ENCODE measurements around the gene FANCI.
A peak's percentile ranks its signal among the peaks of the same experiment; 100 is the strongest.

Gene FANCI
- total RNA-seq, result 7.8 to 58.3 (median 26.2) reads per million in 17 experiments

GRCh38 chr15:89243691-89244573, at the start of gene FANCI:
Gene FANCI, plus strand, starts transcription at chr15:89243979. Its CDS starts 3,669 bp downstream, at chr15:89247648.
- DNase-seq, result peak; percentile 91 to 97 (median 94)

GRCh38 chr15:89194608-89195007, 49.2 kb upstream of the FANCI start:
- no peak for DNase-seq

GRCh38 chr15:89195836-89196235, 47.9 kb upstream of the FANCI start:
- no peak for DNase-seq

GRCh38 chr15:89196241-89196640, 47.5 kb upstream of the FANCI start:
- DNase-seq, result no peak

GRCh38 chr15:89196994-89197393, 46.8 kb upstream of the FANCI start:
- DNase-seq, result no peak

GRCh38 chr15:89197503-89197971, 46.2 kb upstream of the FANCI start:
- no peak for DNase-seq

- no peak for DNase-seq
Measured at GRCh38 chr15:89198196-89198595, 45.6 kb upstream of the FANCI start.

- DNase-seq, result no peak
Measured at GRCh38 chr15:89198934-89199333, 44.8 kb upstream of the FANCI start.

GRCh38 chr15:89199746-89200145, 44.0 kb upstream of the FANCI start:
- no peak for DNase-seq

- no peak for DNase-seq
Measured at GRCh38 chr15:89200182-89200581, 43.6 kb upstream of the FANCI start.

GRCh38 chr15:89201465-89202005, 42.2 kb upstream of the FANCI start:
- DNase-seq, result no peak

GRCh38 chr15:89203705-89204273, 40.0 kb upstream of the FANCI start:
- DNase-seq, result peak in 2 of 4 experiments; percentile 15 to 40

GRCh38 chr15:89205991-89206585, 37.7 kb upstream of the FANCI start:
- peak in 2 of 4 experiments; percentile 5 to 14 for DNase-seq

- peak; percentile 72 to 88 (median 78) for DNase-seq
Measured at GRCh38 chr15:89206908-89207331, 36.9 kb upstream of the FANCI start.

GRCh38 chr15:89208256-89208655, 35.5 kb upstream of the FANCI start:
- DNase-seq, result no peak

- no peak for DNase-seq
Measured at GRCh38 chr15:89209057-89209456, 34.7 kb upstream of the FANCI start.

GRCh38 chr15:89211678-89212170, 32.1 kb upstream of the FANCI start:
- peak in 1 of 4 experiments; percentile 13 for DNase-seq

GRCh38 chr15:89215627-89216026, 28.2 kb upstream of the FANCI start:
- no peak for DNase-seq

GRCh38 chr15:89217031-89217430, 26.7 kb upstream of the FANCI start:
- no peak for DNase-seq

- no peak for DNase-seq
Measured at GRCh38 chr15:89217686-89218376, 25.9 kb upstream of the FANCI start.

GRCh38 chr15:89218531-89218930, 25.2 kb upstream of the FANCI start:
- no peak for DNase-seq

GRCh38 chr15:89221543-89221942, 22.2 kb upstream of the FANCI start, which contains the start of gene RLBP1:
Gene RLBP1, minus strand, starts transcription at chr15:89221579. Its CDS starts 2,604 bp downstream, at chr15:89218975.
- DNase-seq, result no peak

All from suppressor macrophage (primary cell).